ENCODE measurements around the gene BAG1.
A peak's percentile ranks its signal among the peaks of the same experiment; 100 is the strongest.

The BAG1 gene

GRCh38 chr9:33264473-33265177, at the start of gene BAG1, which contains the start of gene CHMP5:
TSS of gene BAG1 (minus strand) at chr9:33264708.
TSS of gene CHMP5 (plus strand) at chr9:33265049. CDS start at chr9:33265079, 30 bp downstream.
- peak; percentile 98 for DNase-seq (ENCODE audit: low read depth)

DNA sequence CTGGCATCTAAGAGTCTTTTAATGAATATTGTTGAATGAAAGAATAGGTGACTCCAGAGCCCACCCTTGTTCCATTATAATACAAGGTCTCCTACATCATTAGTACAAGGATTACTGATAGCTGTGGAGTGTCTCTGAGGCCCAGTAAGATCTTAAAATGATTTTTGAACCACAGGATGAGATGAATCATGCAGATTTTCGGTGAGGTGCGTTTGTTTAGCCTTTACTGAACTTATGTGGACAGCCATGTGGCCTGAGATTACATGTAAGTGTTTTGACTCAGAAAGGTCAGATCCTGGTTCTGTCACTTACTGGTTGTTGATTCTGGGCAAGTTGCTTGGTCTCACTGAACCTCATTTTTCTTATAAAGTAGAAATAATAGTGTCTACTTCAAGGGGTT, 47.4 kb upstream of the BAG1 start:
- no peak for DNase-seq (ENCODE audit: low read depth)

GRCh38 chr9:33310748-33311147, 46.2 kb upstream of the BAG1 start:
- DNase-seq (ENCODE audit: low read depth), result no peak

- DNase-seq (ENCODE audit: low read depth), result no peak
Measured at GRCh38 chr9:33309903-33310302, 45.4 kb upstream of the BAG1 start.

- DNase-seq (ENCODE audit: low read depth), result no peak
Measured at GRCh38 chr9:33307067-33307466, 42.6 kb upstream of the BAG1 start.

GRCh38 chr9:33306037-33306436, 41.5 kb upstream of the BAG1 start:
- no peak for DNase-seq (ENCODE audit: low read depth)

DNA sequence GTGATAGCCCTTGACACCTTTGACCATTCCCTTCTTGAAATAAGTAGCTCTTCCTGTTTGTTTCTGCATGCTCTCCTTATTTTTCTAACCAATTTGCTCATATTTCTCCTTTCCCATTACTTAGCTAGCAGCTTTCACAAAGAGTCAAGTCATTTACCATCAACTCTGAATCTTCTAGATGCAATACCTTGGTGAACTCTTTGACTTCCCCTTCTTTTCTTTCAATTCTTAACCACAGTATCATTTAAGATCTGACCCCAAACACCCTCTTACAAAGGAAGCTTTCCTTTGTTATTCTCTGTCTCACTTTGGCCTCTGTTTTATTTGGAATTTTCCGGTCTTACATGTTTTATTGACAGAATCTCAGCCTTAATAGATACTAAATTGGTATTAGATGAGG, 39.9 kb upstream of the BAG1 start:
- no peak for DNase-seq (ENCODE audit: low read depth)

DNA sequence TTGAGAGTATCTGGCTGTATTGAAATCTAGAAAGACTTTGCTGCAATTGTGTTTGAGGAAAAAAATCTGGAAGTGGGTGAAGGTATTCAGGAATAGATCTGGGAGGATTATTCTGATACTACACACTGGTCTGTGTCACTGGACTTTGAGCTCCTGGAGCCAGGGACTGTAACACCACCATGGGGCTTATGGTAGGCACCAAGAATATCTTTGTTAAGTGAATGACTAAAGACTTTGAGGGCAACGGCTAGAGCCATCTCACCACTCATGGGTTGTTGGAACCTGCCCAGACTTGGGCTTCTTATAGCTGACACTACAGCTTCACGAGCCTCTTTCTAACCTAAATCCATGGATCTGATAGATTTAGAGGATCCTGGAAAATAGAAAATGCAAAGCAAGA, 36.0 kb upstream of the BAG1 start:
- no peak for DNase-seq (ENCODE audit: low read depth)

DNA sequence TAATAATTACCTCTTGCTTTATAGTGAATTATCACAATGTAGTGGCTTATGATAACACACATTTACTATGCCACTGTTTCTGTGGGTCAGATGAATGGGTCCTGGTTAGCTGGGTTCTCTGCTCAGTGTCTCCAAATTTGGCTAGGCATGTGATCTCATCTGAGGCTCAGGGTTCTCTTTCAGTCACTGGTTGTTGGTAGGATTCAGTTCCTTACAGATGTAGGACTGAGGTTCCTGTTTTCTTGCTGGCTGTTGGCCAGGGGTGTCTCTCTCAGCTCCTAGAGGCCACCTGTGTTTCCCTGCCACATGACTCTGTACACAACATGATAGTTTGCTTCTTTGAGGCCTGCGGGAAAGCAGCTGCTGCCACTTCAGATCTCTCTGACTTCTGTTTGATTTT, 32.9 kb upstream of the BAG1 start:
- no peak for DNase-seq (ENCODE audit: low read depth)

DNA sequence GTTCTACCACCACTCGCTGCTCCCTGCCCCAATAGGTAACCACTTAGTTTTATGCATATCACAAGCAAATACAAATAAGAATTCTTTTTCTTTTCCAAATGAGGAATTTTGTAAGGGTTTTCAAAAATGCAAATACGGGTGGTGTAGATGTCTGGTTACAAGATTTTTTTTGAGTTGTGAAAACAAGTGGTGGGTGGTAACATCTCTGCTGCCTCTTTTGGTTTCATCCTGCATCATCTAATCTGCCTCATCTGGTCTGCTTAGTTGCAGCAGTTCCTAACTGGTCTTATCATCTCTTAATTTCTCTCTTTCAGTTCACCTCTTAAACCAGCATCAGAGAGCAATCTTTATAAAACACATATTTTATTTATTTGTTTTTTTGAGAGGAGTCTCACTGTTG, 31.1 kb upstream of the BAG1 start:
- DNase-seq (ENCODE audit: low read depth), result no peak

DNA sequence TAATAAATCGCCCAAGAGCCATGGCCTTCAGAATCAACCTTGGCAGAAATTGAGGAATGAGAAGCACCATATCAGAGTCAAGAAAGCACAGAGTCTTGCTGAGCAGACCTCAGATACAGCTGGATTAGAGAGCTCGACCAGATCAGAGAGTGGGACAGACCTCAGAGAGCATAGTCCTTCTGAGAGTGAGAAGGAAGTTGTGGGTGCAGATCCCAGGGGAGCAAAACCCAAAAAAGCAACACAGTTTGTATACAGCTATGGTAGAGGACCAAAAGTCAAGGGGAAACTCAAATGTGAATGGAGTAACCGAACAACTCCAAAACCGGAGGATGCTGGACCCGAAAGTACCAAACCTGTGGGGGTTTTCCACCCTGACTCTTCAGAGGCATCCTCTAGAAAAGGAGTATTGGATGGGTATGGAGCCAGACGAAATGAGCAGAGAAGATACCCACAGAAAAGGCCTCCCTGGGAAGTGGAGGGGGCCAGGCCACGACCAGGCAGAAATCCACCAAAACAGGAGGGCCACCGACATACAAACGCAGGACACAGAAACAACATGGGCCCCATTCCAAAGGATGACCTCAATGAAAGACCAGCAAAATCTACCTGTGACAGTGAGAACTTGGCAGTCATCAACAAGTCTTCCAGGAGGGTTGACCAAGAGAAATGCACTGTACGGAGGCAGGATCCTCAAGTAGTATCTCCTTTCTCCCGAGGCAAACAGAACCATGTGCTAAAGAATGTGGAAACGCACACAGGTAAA, 30.3 kb upstream of the BAG1 start:
- no peak for DNase-seq (ENCODE audit: low read depth)

GRCh38 chr9:33293782-33294181, 29.3 kb upstream of the BAG1 start:
- no peak for DNase-seq (ENCODE audit: low read depth)

GRCh38 chr9:33291901-33292300, 27.4 kb upstream of the BAG1 start:
- no peak for DNase-seq (ENCODE audit: low read depth)

DNA sequence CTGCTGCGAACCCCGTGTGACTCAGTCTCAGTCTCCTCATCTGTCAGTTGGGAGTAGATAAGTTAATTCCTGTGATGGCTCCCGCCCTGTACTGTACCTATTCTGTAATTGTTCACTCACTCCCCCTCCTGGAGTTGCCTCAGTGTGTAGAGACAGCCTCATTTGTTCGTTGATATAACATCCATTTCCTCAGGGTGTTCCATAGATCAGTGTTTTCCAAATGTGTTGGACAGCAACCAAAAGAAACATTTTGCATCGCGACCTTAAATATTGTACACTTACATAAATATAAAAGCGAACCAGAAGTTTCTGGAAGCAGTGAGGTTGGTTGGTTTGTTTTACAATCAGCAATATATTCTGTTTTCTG, 26.5 kb upstream of the BAG1 start:
- no peak for DNase-seq (ENCODE audit: low read depth)

DNA sequence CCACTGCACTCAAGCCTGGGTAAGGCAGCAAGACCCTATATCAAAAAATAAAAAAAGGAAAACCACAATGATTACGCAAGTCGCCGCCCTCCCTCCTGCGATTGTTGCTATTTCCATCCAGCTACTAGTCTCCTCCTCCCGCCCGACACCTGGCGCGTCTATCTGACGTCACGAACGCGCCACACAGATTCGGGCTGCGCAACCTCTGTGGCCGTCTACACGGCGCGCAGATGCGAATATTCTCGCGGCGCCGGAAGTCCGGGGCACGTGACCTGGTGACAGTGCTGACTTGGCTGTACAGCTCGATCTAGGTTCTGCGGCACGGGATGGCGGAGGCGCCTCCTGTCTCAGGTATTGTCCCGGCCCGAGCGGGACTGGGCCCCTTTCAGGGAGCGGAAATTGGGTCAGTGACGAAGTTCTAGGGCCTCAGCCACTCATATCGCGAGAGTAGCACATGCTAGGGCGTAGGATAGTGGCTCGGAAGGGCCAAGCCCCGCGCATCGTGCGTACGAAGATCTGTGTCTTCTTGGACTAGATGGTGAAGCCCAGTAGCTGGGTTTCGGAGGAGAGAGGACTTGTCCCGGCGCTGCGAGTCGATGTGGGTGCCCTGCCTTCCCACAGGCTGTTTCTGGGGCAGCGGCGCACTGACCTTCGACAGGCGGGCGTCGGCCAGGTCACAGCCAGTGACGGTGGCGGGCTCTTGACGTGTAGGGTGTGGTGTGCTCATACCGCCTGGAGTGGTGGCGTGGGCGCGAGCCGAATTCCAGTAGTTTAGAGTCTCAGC, 25.9 kb upstream of the BAG1 start, which contains the start of gene NFX1:
NFX1 (plus strand) TSS at position 270 of the 784 bp plus-strand sequence; CDS start at position 327, 57 bp downstream.
- peak; percentile 97 for DNase-seq (ENCODE audit: low read depth)

DNA sequence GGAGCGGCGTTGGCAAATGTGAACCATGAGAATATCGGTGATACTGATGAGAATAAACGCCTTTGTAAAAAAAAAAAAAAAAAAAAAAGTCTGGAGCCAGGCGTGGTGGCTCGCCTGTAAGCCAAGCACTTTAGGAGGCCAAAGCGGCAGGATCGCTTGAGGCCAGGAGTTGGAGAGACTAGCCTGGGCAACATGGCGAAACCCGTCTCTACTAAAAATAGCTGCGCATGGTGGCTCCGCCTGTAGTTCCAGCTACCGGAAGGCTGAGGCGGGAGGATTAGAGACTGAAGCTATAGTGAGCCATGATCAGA, 25.4 kb upstream of the BAG1 start:
- DNase-seq (ENCODE audit: low read depth), result no peak

- DNase-seq (ENCODE audit: low read depth), result no peak
Measured at GRCh38 chr9:33289496-33289895, 25.0 kb upstream of the BAG1 start.

- no peak for DNase-seq (ENCODE audit: low read depth)
Measured at GRCh38 chr9:33288828-33289483, 24.4 kb upstream of the BAG1 start.

DNA sequence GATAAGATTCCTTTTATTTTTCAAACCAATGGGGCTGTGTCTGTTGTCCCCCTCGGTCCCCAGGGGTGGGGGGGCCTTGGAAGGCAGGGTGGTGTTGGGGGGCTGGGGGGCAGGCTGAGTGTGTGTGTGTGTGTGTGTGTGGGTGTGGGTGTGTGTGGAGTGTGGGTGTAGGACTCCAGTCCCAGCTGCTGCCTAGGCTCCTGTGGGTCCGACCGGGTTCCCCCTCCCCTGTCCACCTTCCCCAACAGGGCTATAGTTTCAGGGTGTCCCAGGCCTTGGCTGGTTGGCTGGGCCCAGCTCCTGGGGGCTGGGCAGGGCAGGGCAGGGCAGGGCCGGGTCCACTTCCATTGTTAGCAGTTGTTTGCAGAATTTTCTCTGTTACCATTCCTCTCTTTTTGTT, 23.7 kb upstream of the BAG1 start:
- DNase-seq (ENCODE audit: low read depth), result no peak

DNA sequence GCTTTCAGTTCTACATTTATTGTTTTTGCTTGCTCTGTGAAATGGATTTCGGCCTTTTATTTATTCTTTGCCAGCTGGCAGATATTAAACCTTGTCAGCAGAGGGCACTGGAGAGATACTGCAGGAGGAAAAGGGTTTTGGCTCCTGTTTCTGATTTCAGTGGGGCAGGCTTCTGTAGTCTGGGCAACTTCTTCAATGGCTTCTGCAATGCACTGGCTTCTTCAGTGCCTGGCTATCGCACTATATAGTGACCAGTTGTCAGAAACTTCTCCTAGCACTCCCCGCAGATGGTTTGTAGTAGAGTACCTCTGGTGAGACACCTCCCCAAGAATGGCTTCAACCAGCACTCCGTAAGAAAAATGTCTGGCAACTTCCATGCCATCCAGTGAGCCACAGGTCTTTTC, 22.6 kb upstream of the BAG1 start:
- DNase-seq (ENCODE audit: low read depth), result peak; percentile 28

DNA sequence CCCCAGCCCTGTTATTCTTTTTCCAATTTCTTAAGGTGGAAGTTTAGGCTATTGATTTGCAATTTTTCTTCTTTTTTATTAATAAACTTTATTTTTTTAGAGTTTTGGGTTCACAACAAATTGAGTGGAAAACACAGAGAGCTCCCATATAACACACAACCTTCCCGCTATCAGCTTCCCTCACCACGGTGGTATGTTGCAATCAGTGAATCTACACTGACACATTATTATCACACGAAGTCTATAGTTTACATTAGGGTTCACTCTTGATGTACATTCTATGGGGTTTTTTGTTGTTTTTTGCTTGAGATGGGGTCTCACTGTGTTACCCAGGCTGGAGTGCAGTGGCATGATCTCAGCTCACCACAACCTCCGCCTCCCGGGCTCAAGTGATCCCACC, 21.0 kb upstream of the BAG1 start:
- DNase-seq (ENCODE audit: low read depth), result no peak

- no peak for DNase-seq (ENCODE audit: low read depth)
Measured at GRCh38 chr9:33277484-33277883, 13.0 kb upstream of the BAG1 start.

- no peak for DNase-seq (ENCODE audit: low read depth)
Measured at GRCh38 chr9:33273972-33274328, 9.4 kb upstream of the BAG1 start.

All from non-pigmented ciliary epithelial cell (primary cell).